Ovary (tissue), 9 donors: ENCODE results near the gene CD300A. TPM values are rescaled to one million over a fixed set of nuclear protein-coding genes. Genes with fewer than 3 reads are reported as not detected.

ENCODE experiments used
- DNase-seq, 5 donors: peaks; one replicate each; pipeline ENCODE4 v3.0.0-alpha.2; 2019 to 2020
- H3K27ac ChIP-seq, 2 donors: fragments of 200-600 bp; one replicate each; pipeline versions ENCODE4 v1.5.1 to v1.8.0; 2019 to 2022
- H3K27me3 ChIP-seq: fragments of 200-600 bp; one replicate; pipeline ENCODE4 v1.8.0; 2022
- H3K36me3 ChIP-seq: fragments of 200-600 bp; sonication (generic); one replicate; pipeline ENCODE4 v1.5.1; 2019
- H3K4me1 ChIP-seq: one replicate; pipeline ENCODE4 v1.8.1; 2013; ENCODE audit warnings: mild to moderate bottlenecking, moderate library complexity; ENCODE audit not compliant: insufficient read depth
- H3K4me3 ChIP-seq: fragments of 200-600 bp; sonication (generic); one replicate; pipeline ENCODE4 v1.5.1; 2017
- H3K9me3 ChIP-seq, 2 donors: fragments of 200-600 bp in 1 of 2; sonication (generic) in 1 of 2; one replicate each; pipeline versions ENCODE4 v1.5.1 to v1.8.1; 2013 to 2019; ENCODE audit warnings: mild to moderate bottlenecking in 1 of 2, moderate library complexity in 1 of 2
- CTCF ChIP-seq, 3 donors: fragments of 450-650 bp in 2 of 3; fragments of 200-600 bp in 1 of 3; IDR thresholded peaks; one replicate each; pipeline versions ENCODE4 v1.5.1 to v1.8.0; 2016 to 2022; ENCODE audit warnings: antibody characterized with exemption in 3 of 3, mild to moderate bottlenecking in 1 of 3
- EP300 ChIP-seq: sonication (generic); formaldehyde crosslinking; IDR thresholded peaks from one replicate; pipeline ENCODE4 v1.6.1; 2017; ENCODE audit warnings: antibody characterized with exemption
- POLR2A ChIP-seq: fragments of 450-650 bp; IDR thresholded peaks from one replicate; pipeline ENCODE4 v1.6.1; 2017; ENCODE audit warnings: antibody characterized with exemption, mild to moderate bottlenecking, moderate library complexity
- WGBS, 3 donors: extraction: QIAGEN DNeasy Blood & Tissue Kit in 1 of 3; methylation state at CpG; one replicate each; pipeline versions ENCODE4 v1.1.5 to v1.1.7; 2013 to 2017; 5-methylcytosine and 5-hydroxymethylcytosine counted together
- intact Hi-C, 4 donors: fragments of 100-400 bp; cut with DNase I; formaldehyde crosslinking; loops; one replicate each; pipeline versions ENCODE4 v1.11.0 to v1.15.1; 2022 to 2023
- polyA plus RNA-seq, 2 donors: library from polyadenylated mRNA; stranded (reverse); fragments of 200-250 nt in 1 of 2; fragments of 350-450 nt in 1 of 2; fragmentation: Illumina TruSeq in 1 of 2; extraction: RNeasy Lipid Tissue Mini Kit (QIAGEN cat#74804) in 1 of 2; gene quantifications; one replicate each; pipeline ENCODE4 v1.2.3, GENCODE V29; 2013 to 2014
- total RNA-seq, 7 donors: library from RNA; depleted of rRNA in 2 of 7; stranded (reverse); fragments of >200 nt in 2 of 7; fragmentation: NEBNext Ultra II Directional in 3 of 7; extraction: Animal tissue kit (Norgen Biotek cat#: 25700) in 3 of 7; gene quantifications; one replicate each; pipeline versions ENCODE4 v1.1.0 to v1.2.4, GENCODE V29; 2016 to 2023
- donor health status: DM: no; HTN: no; CAD: no; lungs with moderate emphysema.
- donor health status: DM: no; HTN: no; CAD: no.
- donor health status: Bipolar disorder and iron deficiency.
- donor health status: DM: yes; HTN: yes; CAD: no.
- donor health status: DM: no; HTN: no; CAD: no.
- donor health status: DM: yes; HTN: yes; CAD: no.

The CD300A gene
- total and polyA plus RNA-seq, 9 donors: 1.4 to 5.5 (median 2.1) TPM

GRCh38 chr17:74474043-74474792 is 7.8 kb downstream of the CD300A start:
- Histone ChIP-seq H3K27me3 (no peaks in the 10 kb centered on the region), H3K36me3 (no peaks in the 10 kb centered on the region), H3K9me3 (peaks cover 0 to 4% of the 10 kb centered on the region in 2 donors), H3K4me1 (no peaks in the 10 kb centered on the region), H3K27ac (no peak overlapping the region), H3K4me3 (no peak overlapping the region)
- no peak for TF ChIP-seq CTCF (IDR thresholded peaks at IDR 0.05)
- TF ChIP-seq POLR2A: no peak
- TF ChIP-seq EP300: no peak
- no peak for DNase-seq
- 64 to 81% (median 75%) methylated on average over 9 of the region's 9 CpGs for WGBS, 3 donors
- intact Hi-C loops: no loop called here

GRCh38 chr17:74475189-74475588 is 8.8 kb downstream of the CD300A start:
- no peak for TF ChIP-seq CTCF (IDR thresholded peaks at IDR 0.05)
- no peak for TF ChIP-seq POLR2A
- TF ChIP-seq EP300: no peak
- no peak overlapping the region for H3K4me3 ChIP-seq
- no peak for DNase-seq
- no peak overlapping the region for H3K27ac ChIP-seq
- intact Hi-C loops: no loop called here
- H3K36me3 ChIP-seq: no peaks in the 10 kb centered on the region
- H3K4me1 ChIP-seq: no peaks in the 10 kb centered on the region
- peaks cover 0 to 4% of the 10 kb centered on the region in 2 donors for H3K9me3 ChIP-seq
- WGBS, 3 donors: 80 to 87% (median 87%) methylated on average over 4 of the region's 4 CpGs
- no peaks in the 10 kb centered on the region for H3K27me3 ChIP-seq

- intact Hi-C loops: no loop called here
- 62 to 68% (median 66%) methylated on average over 4 of the region's 4 CpGs for WGBS, 3 donors
Observed at GRCh38 chr17:74477411-74477810, 11.0 kb downstream of the CD300A start.

GRCh38 chr17:74478420-74479100 is 12.1 kb downstream of the CD300A start:
- intact Hi-C loops: no loop called here
- no peak for DNase-seq
- Histone ChIP-seq H3K27ac (no peak overlapping the region), H3K36me3 (no peaks in the 10 kb centered on the region), H3K4me3 (no peak overlapping the region), H3K9me3 (peaks cover 0 to 4% of the 10 kb centered on the region in 2 donors), H3K27me3 (no peaks in the 10 kb centered on the region), H3K4me1 (no peaks in the 10 kb centered on the region)
- 39 to 54% (median 43%) methylated on average over 6 of the region's 6 CpGs for WGBS, 3 donors
- no peak for TF ChIP-seq EP300
- TF ChIP-seq CTCF (IDR thresholded peaks at IDR 0.05): no peak
- TF ChIP-seq POLR2A: no peak

More at GRCh38 chr17:74477411-74477810, 11.0 kb downstream of the CD300A start:
- DNase-seq: no peak
- Histone ChIP-seq H3K4me3 (no peak overlapping the region), H3K27ac (no peak overlapping the region), H3K27me3 (no peaks in the 10 kb centered on the region), H3K4me1 (no peaks in the 10 kb centered on the region), H3K9me3 (peaks cover 0 to 4% of the 10 kb centered on the region in 2 donors), H3K36me3 (no peaks in the 10 kb centered on the region)
- TF ChIP-seq EP300: no peak
- TF ChIP-seq POLR2A: no peak
- TF ChIP-seq CTCF (IDR thresholded peaks at IDR 0.05): no peak
